Stimulated activated memory B cell treated with anti-CD40 and anti-IgM and Interleukin-4, amounts not matched to agents 10 μg/mL and 1 μg/mL and 100 μg/mL, for 72 hours (primary cell): Measurements from ENCODE around the gene COG2.

Source experiments
- ATAC-seq: fragments of 150-1000 bp; cut with Tn5 transposase; 2 replicates; pipeline ENCODE4 v1.10.0; 2021
- H3K27ac Mint-ChIP-seq: one replicate; pipeline ENCODE4 v1.8.0; 2022; ENCODE audit warnings: mild to moderate bottlenecking, mixed read lengths
- H3K27me3 Mint-ChIP-seq: one replicate; pipeline ENCODE4 v1.8.0; 2022; ENCODE audit warnings: mixed read lengths
- H3K36me3 Mint-ChIP-seq: one replicate; pipeline ENCODE4 v1.8.0; 2022; ENCODE audit warnings: mixed read lengths
- H3K4me1 Mint-ChIP-seq: one replicate; pipeline ENCODE4 v1.8.0; 2022; ENCODE audit warnings: mixed read lengths
- H3K4me3 Mint-ChIP-seq: one replicate; pipeline ENCODE4 v1.8.0; 2022; ENCODE audit warnings: mild to moderate bottlenecking, moderate library complexity, mixed read lengths
- H3K9me3 Mint-ChIP-seq: one replicate; pipeline ENCODE4 v1.8.0; 2022; ENCODE audit warnings: mixed read lengths

Gene COG2

DNA sequence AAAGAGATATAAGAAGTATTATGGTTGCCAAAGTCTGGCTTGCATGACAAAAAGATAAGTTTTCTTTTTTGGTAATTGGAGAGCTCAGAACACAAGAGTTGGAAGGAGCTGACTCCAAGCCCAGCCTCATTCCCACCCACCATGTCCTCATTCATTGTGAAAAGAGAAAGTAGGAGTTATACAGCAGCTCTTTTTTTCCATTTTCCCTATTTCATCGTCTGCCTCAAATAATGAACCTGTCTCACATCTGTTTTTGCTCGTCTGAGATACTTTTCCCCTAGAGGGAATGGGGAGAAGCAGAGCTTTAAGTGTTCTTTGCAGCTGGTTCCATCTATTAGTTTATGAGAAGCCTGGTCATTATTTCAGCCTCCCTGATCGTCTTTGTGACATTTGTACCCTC is 36.9 kb downstream of the COG2 start:
- no peak for ATAC-seq
- H3K4me1 Mint-ChIP-seq = no peaks in the 10 kb centered on the region
- peaks cover 67% of the 10 kb centered on the region for H3K36me3 Mint-ChIP-seq
- H3K27me3 Mint-ChIP-seq = no peaks in the 10 kb centered on the region
- H3K9me3 Mint-ChIP-seq = no peaks in the 10 kb centered on the region
- H3K4me3 Mint-ChIP-seq = no peak overlapping the region
- H3K27ac Mint-ChIP-seq = no peak overlapping the region

DNA sequence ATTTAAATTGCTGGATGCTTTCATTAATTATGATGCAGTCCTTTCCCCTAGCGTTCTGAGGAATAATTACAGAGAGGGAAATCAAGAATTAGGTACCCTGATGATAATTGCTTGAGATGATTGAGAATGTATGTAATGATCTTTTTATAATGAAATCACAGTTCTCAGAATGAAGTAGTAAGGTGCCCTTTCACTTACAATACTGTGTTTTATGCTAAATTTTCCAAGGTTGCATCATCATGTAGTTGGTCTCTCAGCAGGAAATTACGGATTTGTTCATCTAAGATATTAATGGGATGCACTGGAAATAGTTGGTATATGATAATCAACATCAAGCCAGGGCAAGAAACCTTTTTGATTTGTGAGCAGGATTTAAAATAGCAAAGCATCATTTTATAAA is 37.5 kb downstream of the COG2 start:
- H3K9me3 Mint-ChIP-seq = no peaks in the 10 kb centered on the region
- no peak for ATAC-seq
- no peak overlapping the region for H3K27ac Mint-ChIP-seq
- no peak overlapping the region for H3K4me3 Mint-ChIP-seq
- no peaks in the 10 kb centered on the region for H3K4me1 Mint-ChIP-seq
- H3K36me3 Mint-ChIP-seq = peaks cover 67% of the 10 kb centered on the region
- no peaks in the 10 kb centered on the region for H3K27me3 Mint-ChIP-seq

DNA sequence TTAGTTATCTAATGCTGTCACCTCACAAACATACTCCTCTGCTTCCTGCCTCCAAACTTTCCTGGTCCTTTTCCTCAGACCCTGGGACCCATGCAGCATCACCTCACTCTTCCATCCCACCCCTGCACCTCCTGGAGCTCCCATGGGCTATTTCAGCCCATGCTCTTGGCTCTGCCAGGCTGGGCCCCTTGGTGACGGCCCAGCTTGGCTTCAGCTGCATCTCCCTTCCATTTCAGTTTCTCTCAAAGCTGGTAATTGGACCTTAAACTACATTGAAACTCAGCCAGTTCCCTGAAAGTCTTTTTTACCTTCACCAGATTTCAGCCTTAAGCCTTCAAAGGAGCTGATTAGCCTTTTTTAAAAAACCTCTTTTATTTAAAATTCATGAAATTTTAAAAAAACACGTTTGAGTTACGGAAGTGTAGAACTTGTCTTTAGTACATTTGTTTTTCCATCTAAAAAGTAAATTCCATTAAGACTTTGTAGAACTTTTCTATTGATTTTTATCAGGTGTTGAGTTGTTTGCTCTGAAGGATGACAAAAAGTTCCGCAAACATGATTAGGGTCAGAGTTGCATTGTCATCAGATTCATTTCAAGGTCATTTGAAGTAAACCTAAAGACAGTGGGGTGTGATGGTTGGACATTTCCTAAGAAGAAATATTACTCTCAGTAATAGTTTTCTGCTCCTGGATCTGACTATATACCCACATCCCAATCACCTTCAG is 38.2 kb downstream of the COG2 start:
- Mint-ChIP-seq H3K4me3 (no peak overlapping the region), H3K27me3 (no peaks in the 10 kb centered on the region), H3K9me3 (no peaks in the 10 kb centered on the region), H3K4me1 (no peaks in the 10 kb centered on the region), H3K36me3 (peaks cover 69% of the 10 kb centered on the region), H3K27ac (no peak overlapping the region)
- ATAC-seq = no peak

DNA sequence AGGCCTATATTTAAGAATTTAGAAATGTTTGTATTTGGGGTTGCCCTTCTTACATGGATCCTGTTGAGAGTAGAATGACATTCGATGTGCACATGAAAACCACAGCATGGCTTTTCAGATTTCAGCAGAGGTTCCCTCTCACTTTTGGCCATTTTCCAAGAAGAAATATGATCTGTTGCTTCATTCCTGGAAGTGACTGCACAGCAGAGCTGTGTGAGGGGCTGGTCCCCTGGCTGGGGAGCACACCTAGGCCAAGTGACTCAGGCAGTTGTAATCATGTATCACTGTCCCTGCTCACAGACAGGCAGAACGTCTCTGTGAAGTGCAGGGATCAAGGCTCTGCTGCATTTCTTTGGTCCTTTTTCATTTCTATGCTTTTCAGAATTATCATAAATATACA is 39.3 kb downstream of the COG2 start:
- H3K9me3 Mint-ChIP-seq = no peaks in the 10 kb centered on the region
- no peaks in the 10 kb centered on the region for H3K27me3 Mint-ChIP-seq
- peaks cover 69% of the 10 kb centered on the region for H3K36me3 Mint-ChIP-seq
- no peak overlapping the region for H3K4me3 Mint-ChIP-seq
- H3K27ac Mint-ChIP-seq = no peak overlapping the region
- H3K4me1 Mint-ChIP-seq = no peaks in the 10 kb centered on the region
- ATAC-seq = no peak

DNA sequence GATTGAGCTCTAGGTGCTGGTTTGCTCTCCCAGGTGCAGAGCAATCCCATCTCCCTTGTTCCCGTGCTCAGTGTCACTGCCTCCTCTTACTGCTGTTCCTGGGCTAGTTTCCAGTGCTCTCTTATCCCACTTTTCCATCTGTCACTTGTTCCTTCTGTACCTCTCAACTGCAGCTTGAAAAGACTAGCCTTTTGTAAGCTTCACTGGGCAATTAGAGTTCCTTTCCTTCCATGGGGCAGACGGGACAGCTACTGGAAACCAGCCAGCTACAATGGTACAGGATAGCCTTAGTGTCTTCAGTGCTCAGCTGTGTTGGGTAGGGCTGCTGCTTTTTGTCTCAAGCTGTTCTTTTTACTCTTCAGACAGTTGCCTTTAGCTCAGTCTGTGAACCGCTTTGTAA is 40.0 kb downstream of the COG2 start:
- H3K27me3 Mint-ChIP-seq = no peaks in the 10 kb centered on the region
- peaks cover 67% of the 10 kb centered on the region for H3K36me3 Mint-ChIP-seq
- H3K27ac Mint-ChIP-seq = no peak overlapping the region
- H3K4me3 Mint-ChIP-seq = no peak overlapping the region
- no peak for ATAC-seq
- H3K4me1 Mint-ChIP-seq = no peaks in the 10 kb centered on the region
- no peaks in the 10 kb centered on the region for H3K9me3 Mint-ChIP-seq

DNA sequence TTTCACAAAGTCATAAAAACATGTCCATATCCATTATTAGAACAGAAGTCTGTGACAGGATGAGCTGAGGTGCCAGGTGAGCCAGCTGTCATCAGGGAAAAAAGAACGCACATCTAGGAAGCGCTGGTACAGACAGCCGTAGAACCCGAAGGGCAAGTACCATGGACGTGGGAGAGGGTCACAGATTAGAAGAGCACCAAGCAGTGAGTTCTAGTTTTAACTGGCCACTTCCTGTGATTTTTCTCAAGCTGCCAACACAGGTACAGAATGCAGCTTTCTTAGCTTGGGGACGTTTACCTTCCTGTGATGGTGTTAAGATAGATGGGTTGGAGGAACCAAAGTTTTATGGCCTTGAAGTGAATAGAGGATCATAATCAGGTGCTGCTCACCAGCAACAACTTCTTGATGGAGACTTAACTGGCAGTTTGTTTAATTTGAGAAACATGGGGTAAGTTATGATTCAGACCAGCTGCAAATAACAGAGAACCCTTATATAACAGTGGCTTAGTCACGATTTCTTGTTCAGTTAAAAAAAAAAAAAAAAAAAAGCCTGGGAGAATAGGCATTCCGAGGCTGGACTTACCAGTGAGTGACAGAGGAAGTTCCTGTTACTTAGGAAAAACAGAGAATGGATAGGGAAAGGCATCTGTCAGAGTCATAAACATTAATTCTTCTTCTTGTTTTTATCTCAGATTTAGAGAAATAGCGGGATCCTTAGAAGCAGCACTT is 40.8 kb downstream of the COG2 start:
- no peaks in the 10 kb centered on the region for H3K27me3 Mint-ChIP-seq
- no peak overlapping the region for H3K27ac Mint-ChIP-seq
- peaks cover 68% of the 10 kb centered on the region for H3K36me3 Mint-ChIP-seq
- no peak overlapping the region for H3K4me3 Mint-ChIP-seq
- no peaks in the 10 kb centered on the region for H3K9me3 Mint-ChIP-seq
- no peaks in the 10 kb centered on the region for H3K4me1 Mint-ChIP-seq
- ATAC-seq = no peak

DNA sequence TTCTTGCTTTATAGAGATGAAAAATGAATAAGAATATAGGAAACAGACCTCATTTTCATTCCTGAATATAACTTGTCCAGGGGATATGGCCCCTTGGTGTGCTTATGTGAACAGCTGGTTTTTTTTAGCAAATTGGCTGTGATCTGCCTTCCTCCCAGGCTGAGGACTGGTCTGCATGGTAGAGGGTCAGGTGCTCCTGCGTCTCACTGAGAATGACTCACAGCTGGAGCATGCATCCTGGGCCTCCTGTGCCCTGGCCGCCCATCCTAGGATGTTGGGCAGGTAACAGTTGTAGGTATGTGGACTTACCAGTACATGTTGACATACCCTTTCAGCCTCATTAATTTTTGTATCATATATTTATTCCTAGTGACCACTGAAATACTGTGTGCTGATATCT is 41.9 kb downstream of the COG2 start:
- Mint-ChIP-seq H3K9me3 (no peaks in the 10 kb centered on the region), H3K27ac (no peak overlapping the region), H3K27me3 (no peaks in the 10 kb centered on the region), H3K4me3 (no peak overlapping the region), H3K36me3 (peaks cover 65% of the 10 kb centered on the region), H3K4me1 (no peaks in the 10 kb centered on the region)
- no peak for ATAC-seq

DNA sequence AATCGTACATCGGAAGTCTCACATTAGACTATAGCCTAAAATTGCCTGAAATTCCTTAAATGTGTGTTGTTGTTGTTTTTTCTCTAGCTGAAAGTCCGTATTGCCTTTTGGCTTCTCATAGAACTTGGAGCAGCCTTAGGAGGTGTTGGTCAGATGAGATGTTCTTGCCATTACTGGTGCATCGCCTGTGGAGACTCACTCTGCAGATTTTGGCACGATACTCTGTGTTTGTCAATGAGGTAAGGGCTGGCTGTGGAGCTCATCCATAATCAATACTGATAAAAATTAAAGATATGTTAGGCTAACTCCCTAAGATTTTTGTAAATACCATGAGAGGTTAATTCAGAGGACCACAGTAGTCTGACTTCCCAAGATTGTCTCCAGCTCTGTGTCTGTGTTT is 42.7 kb downstream of the COG2 start:
- H3K27ac Mint-ChIP-seq = no peak overlapping the region
- H3K9me3 Mint-ChIP-seq = no peaks in the 10 kb centered on the region
- no peak for ATAC-seq
- H3K4me1 Mint-ChIP-seq = no peaks in the 10 kb centered on the region
- no peak overlapping the region for H3K4me3 Mint-ChIP-seq
- no peaks in the 10 kb centered on the region for H3K27me3 Mint-ChIP-seq
- peaks cover 64% of the 10 kb centered on the region for H3K36me3 Mint-ChIP-seq

DNA sequence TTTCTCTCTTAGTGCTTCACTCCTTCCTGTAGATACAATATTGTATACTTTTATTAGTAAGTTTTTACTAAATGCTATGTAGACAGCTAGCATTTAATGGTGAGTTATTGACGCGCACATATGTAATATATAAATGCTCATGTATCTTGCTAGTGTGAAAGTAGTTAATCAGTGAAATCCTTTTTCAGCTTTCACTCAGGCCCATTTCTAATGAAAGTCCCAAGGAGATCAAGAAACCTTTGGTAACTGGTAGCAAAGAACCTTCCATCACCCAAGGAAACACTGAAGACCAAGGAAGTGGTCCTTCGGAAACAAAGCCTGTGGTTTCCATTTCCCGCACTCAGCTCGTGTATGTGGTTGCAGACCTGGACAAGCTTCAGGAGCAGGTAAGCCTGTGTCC is 44.5 kb downstream of the COG2 start:
- Mint-ChIP-seq H3K4me1 (no peaks in the 10 kb centered on the region), H3K36me3 (peaks cover 68% of the 10 kb centered on the region), H3K27ac (no peak overlapping the region), H3K4me3 (no peak overlapping the region), H3K27me3 (no peaks in the 10 kb centered on the region), H3K9me3 (no peaks in the 10 kb centered on the region)
- no peak for ATAC-seq

DNA sequence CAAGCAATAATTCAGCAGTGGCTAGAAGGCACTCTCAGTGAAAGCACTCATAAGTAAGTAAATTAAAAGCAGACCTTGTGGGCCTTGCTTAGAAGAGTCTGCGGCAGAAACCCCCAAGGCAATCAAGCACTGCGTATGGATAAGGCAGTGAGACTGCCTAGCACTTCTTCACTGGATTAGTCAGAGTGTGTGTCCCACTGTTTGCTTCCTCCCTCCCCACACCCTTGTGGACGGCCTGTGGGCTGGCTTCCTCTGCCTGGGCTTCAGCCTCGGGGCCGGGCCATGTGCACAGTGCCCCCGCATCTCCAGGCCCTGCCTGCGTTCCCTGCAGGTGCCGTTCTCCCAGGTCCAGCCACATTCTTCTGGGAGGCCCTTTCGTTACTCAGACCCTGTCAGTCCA is 47.8 kb downstream of the COG2 start:
- Mint-ChIP-seq H3K4me1 (no peaks in the 10 kb centered on the region), H3K27me3 (no peaks in the 10 kb centered on the region), H3K4me3 (no peak overlapping the region)

DNA sequence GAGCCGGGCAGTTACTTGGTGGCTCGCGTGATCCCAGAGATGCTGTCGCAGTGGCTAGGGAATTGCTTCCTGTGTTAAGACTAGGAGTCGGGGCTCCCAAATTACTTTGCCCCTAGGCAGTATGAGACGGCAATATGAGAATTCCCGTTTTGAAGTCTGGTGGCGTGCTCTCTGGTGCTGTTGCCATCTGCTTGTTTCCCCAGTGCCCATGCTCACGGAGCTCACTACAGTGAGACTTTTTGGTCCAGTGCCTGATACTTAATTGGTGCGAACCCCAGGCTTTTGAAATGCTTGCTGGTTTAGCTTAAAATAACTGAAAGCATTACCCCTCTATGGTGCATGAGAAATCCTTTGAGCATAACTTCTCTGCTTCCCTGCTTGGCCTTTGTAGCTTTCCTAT is 49.3 kb downstream of the COG2 start:
- Mint-ChIP-seq H3K27ac (no peak overlapping the region), H3K36me3 (peaks cover 57% of the 10 kb centered on the region), H3K27me3 (no peaks in the 10 kb centered on the region), H3K4me1 (no peaks in the 10 kb centered on the region), H3K9me3 (no peaks in the 10 kb centered on the region), H3K4me3 (no peak overlapping the region)
- no peak for ATAC-seq

More for the DNA sequence above, 47.8 kb downstream of the COG2 start:
- Mint-ChIP-seq H3K27ac (no peak overlapping the region), H3K36me3 (peaks cover 69% of the 10 kb centered on the region), H3K9me3 (no peaks in the 10 kb centered on the region)
- no peak for ATAC-seq

DNA sequence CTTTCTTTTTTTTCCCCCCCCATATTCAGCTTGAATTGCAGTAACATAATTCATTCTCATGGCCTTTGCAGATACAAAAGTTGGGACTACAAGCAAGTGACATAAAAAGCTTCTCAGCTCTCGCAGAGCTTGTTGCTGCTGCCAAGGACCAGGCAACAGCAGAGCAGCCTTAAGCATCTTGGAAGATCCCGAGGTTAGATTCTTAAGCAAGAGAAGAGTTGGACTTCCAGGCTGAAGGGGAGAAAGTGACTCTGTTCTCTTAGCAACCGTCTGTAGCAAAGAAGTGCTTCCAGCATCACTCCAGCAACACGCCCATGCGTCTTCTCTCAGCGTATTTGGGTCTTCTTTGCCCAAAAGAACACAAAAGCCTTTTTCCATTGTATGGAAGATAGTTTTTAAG is 50.9 kb downstream of the COG2 start:
- H3K9me3 Mint-ChIP-seq = no peaks in the 10 kb centered on the region
- peaks cover 47% of the 10 kb centered on the region for H3K36me3 Mint-ChIP-seq
- ATAC-seq = no peak
- H3K4me1 Mint-ChIP-seq = no peaks in the 10 kb centered on the region
- H3K27ac Mint-ChIP-seq = no peak overlapping the region
- H3K27me3 Mint-ChIP-seq = no peaks in the 10 kb centered on the region
- no peak overlapping the region for H3K4me3 Mint-ChIP-seq

DNA sequence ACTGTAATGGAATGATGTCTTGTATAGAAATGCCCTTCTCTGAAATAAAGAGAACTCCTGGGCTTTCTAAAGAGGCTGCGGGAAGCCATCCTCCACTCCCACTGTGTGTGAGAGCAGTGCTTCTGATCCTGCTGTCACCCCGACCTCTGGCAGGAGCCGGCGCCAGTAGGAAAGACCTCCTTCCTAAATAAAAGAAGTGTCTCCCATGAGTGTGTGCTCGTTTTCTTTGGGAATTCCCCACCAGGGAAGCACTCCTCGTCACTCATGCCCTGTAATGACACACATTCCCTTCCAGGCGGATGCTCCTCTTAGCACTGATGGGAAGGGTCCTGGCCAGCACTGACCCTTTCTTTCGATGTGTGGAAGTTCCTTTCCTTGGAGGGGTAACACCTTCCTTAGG is 51.5 kb downstream of the COG2 start:
- H3K27ac Mint-ChIP-seq = no peak overlapping the region
- H3K9me3 Mint-ChIP-seq = no peaks in the 10 kb centered on the region
- no peaks in the 10 kb centered on the region for H3K27me3 Mint-ChIP-seq
- H3K36me3 Mint-ChIP-seq = peaks cover 42% of the 10 kb centered on the region
- H3K4me3 Mint-ChIP-seq = no peak overlapping the region
- no peak for ATAC-seq
- H3K4me1 Mint-ChIP-seq = no peaks in the 10 kb centered on the region

DNA sequence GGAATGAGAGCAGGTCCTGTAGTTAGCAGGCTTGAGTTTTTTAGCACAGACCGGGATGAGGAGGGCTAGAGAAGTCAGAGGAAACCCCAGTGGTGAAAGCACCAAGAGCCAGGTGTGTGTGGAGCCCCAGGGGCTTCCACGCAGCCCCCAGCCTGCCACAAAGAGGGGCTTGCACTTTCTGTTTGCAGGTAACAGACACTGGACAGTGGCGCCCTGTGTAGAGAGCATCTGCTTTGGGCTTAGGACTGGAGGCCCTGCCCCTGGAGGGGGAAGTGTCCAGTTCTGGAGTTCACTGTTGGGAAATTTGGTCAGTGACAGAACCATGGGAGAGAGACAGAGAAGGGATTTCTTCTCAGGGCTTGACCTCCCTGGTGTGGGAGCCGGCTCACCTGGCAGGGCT is 52.2 kb downstream of the COG2 start:
- H3K36me3 Mint-ChIP-seq = peaks cover 40% of the 10 kb centered on the region
- H3K4me3 Mint-ChIP-seq = no peak overlapping the region
- H3K27ac Mint-ChIP-seq = no peak overlapping the region
- H3K27me3 Mint-ChIP-seq = no peaks in the 10 kb centered on the region
- H3K4me1 Mint-ChIP-seq = no peaks in the 10 kb centered on the region
- H3K9me3 Mint-ChIP-seq = no peaks in the 10 kb centered on the region
- ATAC-seq = no peak

DNA sequence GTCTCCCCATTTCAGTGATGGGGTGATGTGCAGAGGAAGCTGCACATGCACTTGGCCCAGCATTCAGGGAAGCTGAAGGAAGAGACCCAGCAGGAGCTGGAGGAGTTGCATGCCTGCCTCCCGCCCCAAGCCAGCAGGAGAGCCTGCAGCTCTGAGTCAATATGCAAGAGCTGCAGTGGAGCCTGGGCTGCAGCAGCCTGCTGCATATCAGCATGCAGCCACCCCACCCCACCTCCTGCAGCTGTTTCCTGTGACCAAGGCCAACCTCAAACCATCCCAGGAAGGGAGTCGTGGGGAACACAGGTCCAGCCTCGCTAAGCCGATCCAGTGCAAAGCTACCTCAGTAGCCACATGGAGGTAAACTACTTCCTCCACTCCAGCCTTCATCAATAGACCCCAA is 52.7 kb downstream of the COG2 start:
- Mint-ChIP-seq H3K9me3 (no peaks in the 10 kb centered on the region), H3K27ac (no peak overlapping the region), H3K36me3 (peaks cover 35% of the 10 kb centered on the region), H3K4me1 (no peaks in the 10 kb centered on the region), H3K27me3 (no peaks in the 10 kb centered on the region), H3K4me3 (no peak overlapping the region)
- no peak for ATAC-seq

DNA sequence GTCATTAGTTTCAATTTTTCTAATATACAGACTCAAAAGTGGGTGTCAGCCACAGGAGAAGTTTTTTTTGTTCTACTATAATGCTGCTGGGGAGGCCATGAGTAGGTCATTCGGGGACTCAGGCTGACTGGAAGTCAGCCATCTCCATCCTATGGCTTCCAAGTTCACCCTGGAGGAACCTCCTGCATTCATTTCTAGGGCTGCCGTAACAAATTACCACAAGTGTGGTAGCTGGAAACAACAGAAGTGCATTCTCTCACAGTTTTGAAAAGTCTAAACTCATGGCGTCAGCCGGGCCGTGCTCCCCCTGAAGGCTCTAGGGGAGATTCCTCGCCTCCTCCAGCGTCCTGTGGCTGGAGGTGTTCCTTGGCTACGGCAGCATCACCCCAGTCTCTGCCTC is 53.9 kb downstream of the COG2 start:
- Mint-ChIP-seq H3K36me3 (peaks cover 29% of the 10 kb centered on the region), H3K27ac (no peak overlapping the region), H3K27me3 (no peaks in the 10 kb centered on the region), H3K4me3 (no peak overlapping the region), H3K4me1 (no peaks in the 10 kb centered on the region), H3K9me3 (no peaks in the 10 kb centered on the region)
- no peak for ATAC-seq
